Naive thymus-derived CD4-positive, alpha-beta T cell (primary cell): ENCODE results near the gene SEC14L1. TPM values are rescaled to one million over a fixed set of nuclear protein-coding genes. Genes with fewer than 3 reads are reported as not detected.

Source experiments
- ATAC-seq: fragments of 150-1000 bp; cut with Tn5 transposase; 2 replicates; pipeline ENCODE4 v1.10.0; 2021; ENCODE audit warnings: mild to moderate bottlenecking, moderate library complexity
- CTCF ChIA-PET: fragments of 350-600 bp; sonication (Branson Sonifier 250); formaldehyde crosslinking; loops from one replicate; lab custom pipeline; 2021; ENCODE audit warnings: antibody characterized with exemption; lab: Charles Lee
- POLR2A ChIA-PET: fragments of 350-600 bp; sonication (Branson Sonifier 250); formaldehyde crosslinking; loops from one replicate; lab custom pipeline; 2021; ENCODE audit warnings: antibody characterized with exemption, inconsistent platforms; lab: Charles Lee
- DNase-seq, 9 donors: peaks; one replicate each; pipeline versions ENCODE4 v3.0.0 to v3.0.0-alpha.2; 2020 to 2022; ENCODE audit warnings: mixed read lengths in 1 of 9
- H3K27ac ChIP-seq: one replicate; pipeline ENCODE4 v1.7.0; 2013; ENCODE audit warnings: mild to moderate bottlenecking, low read depth, low read length, moderate library complexity
- H3K27me3 ChIP-seq, 2 donors: one replicate each; pipeline ENCODE4 v1.7.0; 2013; ENCODE audit warnings: low read length in 2 of 2, mild to moderate bottlenecking in 2 of 2, moderate library complexity in 2 of 2; ENCODE audit not compliant: control insufficient read depth in 2 of 2, insufficient read depth in 2 of 2
- H3K36me3 ChIP-seq, 3 experiments: 1 replicate in 2 of 3; 2 replicates in 1 of 3; pipeline ENCODE4 v1.7.0; 2013; ENCODE audit warnings: low read length in 3 of 3, mild to moderate bottlenecking in 3 of 3, moderate library complexity in 1 of 3; ENCODE audit not compliant: insufficient read depth in 3 of 3, control insufficient read depth in 2 of 3
- H3K4me1 ChIP-seq, 2 donors: one replicate each; pipeline ENCODE4 v1.7.0; 2013; ENCODE audit warnings: low read length in 2 of 2, mild to moderate bottlenecking in 2 of 2, moderate library complexity in 1 of 2; ENCODE audit not compliant: control insufficient read depth in 2 of 2, insufficient read depth in 2 of 2
- H3K4me3 ChIP-seq: 2 replicates; pipeline ENCODE4 v1.7.0; 2013; ENCODE audit warnings: mild to moderate bottlenecking, low read length
- H3K9me3 ChIP-seq, 3 experiments: 1 replicate in 2 of 3; 2 replicates in 1 of 3; pipeline ENCODE4 v1.7.0; 2013; ENCODE audit warnings: low read length in 3 of 3; ENCODE audit not compliant: control insufficient read depth in 2 of 3
- H3K27ac Mint-ChIP-seq, 9 donors: one replicate each; pipeline ENCODE4 v1.8.0; 2020 to 2022; ENCODE audit warnings: mixed read lengths in 9 of 9, mild to moderate bottlenecking in 8 of 9, moderate library complexity in 5 of 9, inconsistent platforms in 2 of 9
- H3K27me3 Mint-ChIP-seq, 5 donors: one replicate each; pipeline ENCODE4 v1.8.0; 2021 to 2022; ENCODE audit warnings: mixed read lengths in 5 of 5, mild to moderate bottlenecking in 1 of 5
- H3K36me3 Mint-ChIP-seq, 5 donors: one replicate each; pipeline ENCODE4 v1.8.0; 2020 to 2022; ENCODE audit warnings: mixed read lengths in 5 of 5, mild to moderate bottlenecking in 3 of 5, inconsistent platforms in 1 of 5
- H3K4me1 Mint-ChIP-seq, 7 donors: one replicate each; pipeline ENCODE4 v1.8.0; 2020 to 2022; ENCODE audit warnings: mixed read lengths in 7 of 7, mild to moderate bottlenecking in 3 of 7, inconsistent platforms in 1 of 7
- H3K4me3 Mint-ChIP-seq, 10 donors: one replicate each; pipeline ENCODE4 v1.8.0; 2020 to 2022; ENCODE audit warnings: mild to moderate bottlenecking in 10 of 10, mixed read lengths in 10 of 10, moderate library complexity in 6 of 10, inconsistent platforms in 2 of 10
- H3K9me3 Mint-ChIP-seq, 11 donors: one replicate each; pipeline ENCODE4 v1.8.0; 2020 to 2022; ENCODE audit warnings: mixed read lengths in 11 of 11, mild to moderate bottlenecking in 4 of 11, inconsistent platforms in 1 of 11, moderate library complexity in 1 of 11
- intact Hi-C, 2 donors: fragments of 100-400 bp; cut with micrococcal nuclease; formaldehyde crosslinking; loops; one replicate each; pipeline ENCODE4 v1.15.1; 2023
- polyA plus RNA-seq, 2 donors: library from polyadenylated mRNA; unstranded; fragments of 300-500 nt; fragmentation: Illumina TruSeq; gene quantifications; one replicate each; pipeline ENCODE4 v1.2.3, GENCODE V29; 2021
- total RNA-seq, 6 experiments: library from RNA in 5 of 6; stranded (reverse) in 5 of 6; gene quantifications; 1 replicate in 5 of 6; 2 replicates in 1 of 6; pipeline ENCODE4 v1.2.3 and lab custom pipeline; 2021 to 2026

The SEC14L1 gene
- total and polyA plus RNA-seq, 7 experiments from 2014 or later = 7.0 to 103 (median 28.7) TPM

GRCh38 chr17:77128896-77129567, 11.7 kb upstream of the SEC14L1 start:
- H3K27me3 ChIP-seq = no peaks in the 10 kb centered on the region
- no peaks in the 10 kb centered on the region for H3K36me3 ChIP-seq
- DNase-seq (no peak), ATAC-seq (no peak)
- Mint-ChIP-seq H3K27ac (peak overlapping the region in 8 of 9 donors; percentile 67 to 99 (median 92)), H3K27me3 (no peaks in the 10 kb centered on the region), H3K4me1 (peaks cover 12 to 52% (median 23%) of the 10 kb centered on the region in 7 donors), H3K9me3 (no peaks in the 10 kb centered on the region), H3K4me3 (peak overlapping the region in 3 of 10 donors; percentile 14 to 90 (median 45)), H3K36me3 (peaks cover 0 to 5% (median 0%) of the 10 kb centered on the region in 5 donors)
- H3K4me3 ChIP-seq = no peak overlapping the region
- H3K4me1 ChIP-seq = peaks cover 6 to 12% of the 10 kb centered on the region in 2 donors
- H3K9me3 ChIP-seq = no peaks in the 10 kb centered on the region
- ChIA-PET CTCF (interaction anchor here (0.7 to 1.6 kb wide), 4 partner anchors 11 to 348 kb away, joined by 3 to 6 read pairs (median 4); partner anchors contain the start of gene SEC14L1), POLR2A (interaction anchor here (0.6 to 5.5 kb wide), 3 partner anchors 11 to 41 kb away, joined by 3 to 67 read pairs (median 7); partner anchors contain the start of gene SEC14L1)
- intact Hi-C loops = loop anchor here (1.0 kb wide), 1 partner anchor 11 kb away; the partner anchor contains the start of gene SEC14L1 (in 2 of the 2)
- H3K27ac ChIP-seq = peak overlapping the region; percentile 77

GRCh38 chr17:77129568-77130301, 11.0 kb upstream of the SEC14L1 start:
- H3K9me3 ChIP-seq = no peaks in the 10 kb centered on the region
- Mint-ChIP-seq H3K36me3 (peaks cover 0 to 6% (median 0%) of the 10 kb centered on the region in 5 donors), H3K4me1 (peaks cover 12 to 48% (median 18%) of the 10 kb centered on the region in 7 donors), H3K27ac (peak overlapping the region in 8 of 9 donors; percentile 57 to 99 (median 92)), H3K9me3 (no peaks in the 10 kb centered on the region), H3K27me3 (no peaks in the 10 kb centered on the region), H3K4me3 (peak overlapping the region in 4 of 10 donors; percentile 5 to 29 (median 10))
- intact Hi-C loops = no loop called here
- no peaks in the 10 kb centered on the region for H3K27me3 ChIP-seq
- no peak for DNase-seq
- no peaks in the 10 kb centered on the region for H3K36me3 ChIP-seq
- no peak overlapping the region for H3K27ac ChIP-seq
- POLR2A ChIA-PET = interaction anchor here (0.6 to 5.5 kb wide), 2 partner anchors 10 to 41 kb away, joined by 3 to 67 read pairs; partner anchors contain the start of gene SEC14L1
- peaks cover 6 to 12% of the 10 kb centered on the region in 2 donors for H3K4me1 ChIP-seq
- no peak overlapping the region for H3K4me3 ChIP-seq
- ATAC-seq = no peak
- CTCF ChIA-PET = interaction anchor here (1.2 kb wide), 2 partner anchors 11 to 41 kb away, joined by 4 to 6 read pairs; partner anchors contain the start of gene SEC14L1

GRCh38 chr17:77130525-77130924, 10.2 kb upstream of the SEC14L1 start:
- Mint-ChIP-seq H3K27ac (peak overlapping the region in 3 of 9 donors; percentile 12 to 68 (median 43)), H3K9me3 (no peaks in the 10 kb centered on the region), H3K27me3 (no peaks in the 10 kb centered on the region), H3K4me3 (no peak overlapping the region), H3K36me3 (peaks cover 0 to 10% (median 0%) of the 10 kb centered on the region in 5 donors), H3K4me1 (peaks cover 12 to 51% (median 23%) of the 10 kb centered on the region in 7 donors)
- DNase-seq (no peak), ATAC-seq (no peak)
- no peak overlapping the region for H3K27ac ChIP-seq
- intact Hi-C loops = no loop called here
- H3K4me1 ChIP-seq = peaks cover 6 to 12% of the 10 kb centered on the region in 2 donors
- ChIA-PET POLR2A (interaction anchor here (5.5 kb wide), 1 partner anchor 10 kb away, joined by 67 read pairs; the partner anchor contains the start of gene SEC14L1), CTCF (no interaction called here)
- H3K9me3 ChIP-seq = no peaks in the 10 kb centered on the region
- H3K27me3 ChIP-seq = no peaks in the 10 kb centered on the region
- no peak overlapping the region for H3K4me3 ChIP-seq
- H3K36me3 ChIP-seq = no peaks in the 10 kb centered on the region

- Histone ChIP-seq H3K9me3 (no peaks in the 10 kb centered on the region), H3K4me3 (no peak overlapping the region), H3K27ac (no peak overlapping the region), H3K4me1 (peaks cover 6 to 12% of the 10 kb centered on the region in 2 donors), H3K36me3 (no peaks in the 10 kb centered on the region), H3K27me3 (no peaks in the 10 kb centered on the region)
- H3K4me1 Mint-ChIP-seq = peaks cover 14 to 53% (median 30%) of the 10 kb centered on the region in 7 donors
- H3K4me3 Mint-ChIP-seq = no peak overlapping the region
- peaks cover 0 to 5% (median 0%) of the 10 kb centered on the region in 11 donors for H3K9me3 Mint-ChIP-seq
- ATAC-seq = no peak
- CTCF ChIA-PET = no interaction called here
- H3K36me3 Mint-ChIP-seq = peaks cover 0 to 16% (median 0%) of the 10 kb centered on the region in 5 donors
- POLR2A ChIA-PET = interaction anchor here (0.6 to 5.5 kb wide), 2 partner anchors 8 to 676 kb away, joined by 3 to 67 read pairs; partner anchors contain the start of gene SEC14L1
- no peaks in the 10 kb centered on the region for H3K27me3 Mint-ChIP-seq
- DNase-seq = no peak
- H3K27ac Mint-ChIP-seq = peak overlapping the region in 4 of 9 donors; percentile 3 to 43 (median 33)
- intact Hi-C loops = no loop called here
Measured at GRCh38 chr17:77131904-77132303, 8.9 kb upstream of the SEC14L1 start.

- DNase-seq (no peak), ATAC-seq (no peak)
- Mint-ChIP-seq H3K36me3 (peaks cover 0 to 21% (median 0%) of the 10 kb centered on the region in 5 donors), H3K9me3 (peaks cover 0 to 10% (median 1%) of the 10 kb centered on the region in 11 donors), H3K4me1 (peaks cover 15 to 52% (median 35%) of the 10 kb centered on the region in 7 donors), H3K27me3 (no peaks in the 10 kb centered on the region), H3K27ac (no peak overlapping the region), H3K4me3 (no peak overlapping the region)
- intact Hi-C loops = no loop called here
- Histone ChIP-seq H3K9me3 (no peaks in the 10 kb centered on the region), H3K4me3 (no peak overlapping the region), H3K4me1 (peaks cover under 1 to 10% of the 10 kb centered on the region in 2 donors), H3K27ac (no peak overlapping the region), H3K27me3 (no peaks in the 10 kb centered on the region), H3K36me3 (no peaks in the 10 kb centered on the region)
- POLR2A ChIA-PET = interaction anchor here (0.6 to 5.5 kb wide), 3 partner anchors 7 to 675 kb away, joined by 3 to 67 read pairs (median 3); partner anchors contain the start of gene SEC14L1
- CTCF ChIA-PET = no interaction called here
Measured at GRCh38 chr17:77132411-77133086, 8.2 kb upstream of the SEC14L1 start.
